CD4-positive, alpha-beta T cell (primary cell): ENCODE data around the gene ZNF273. TPM values are rescaled to one million over a fixed set of nuclear protein-coding genes. Genes with fewer than 3 reads are reported as not detected.
"Not testable (repeated sequence)": the region's sequence is repeated elsewhere in the genome, so short reads cannot be mapped to it uniquely, and the experiment has no call there.

Experiments used
- ATAC-seq: fragments of 200-7000 bp; cut with Tn5 transposase; one replicate; pipeline ENCODE4 v1.10.0; 2022; ENCODE audit warnings: mild to moderate bottlenecking; ENCODE audit not compliant: poor library complexity
- CTCF ChIA-PET: fragments of 350-600 bp; sonication (Branson Sonifier 250); formaldehyde crosslinking; loops from one replicate; lab custom pipeline; 2021; ENCODE audit warnings: antibody characterized with exemption, inconsistent platforms; lab: Charles Lee
- POLR2A ChIA-PET: fragments of 350-600 bp; sonication (Branson Sonifier 250); formaldehyde crosslinking; loops from one replicate; lab custom pipeline; 2021; ENCODE audit warnings: antibody characterized with exemption, inconsistent platforms; lab: Charles Lee
- DNase-seq, 14 experiments: peaks; one replicate each; pipeline ENCODE4 v3.0.0-alpha.2; 2013 to 2020; ENCODE audit warnings: mixed read lengths in 2 of 14
- H3K27ac ChIP-seq, 2 donors: one replicate each; pipeline versions ENCODE4 v1.5.1 to v1.7.0; 2013; ENCODE audit warnings: low read length in 2 of 2, low read depth in 1 of 2, mild to moderate bottlenecking in 1 of 2
- H3K27me3 ChIP-seq, 2 experiments: 1 replicate in 1 of 2; 2 replicates in 1 of 2; pipeline versions ENCODE4 v1.6.1 to v1.7.0; 2013; ENCODE audit warnings: low read length in 2 of 2, control low read depth in 1 of 2, mild to moderate bottlenecking in 1 of 2, moderate library complexity in 1 of 2; ENCODE audit not compliant: insufficient read depth in 2 of 2, control insufficient read depth in 1 of 2
- H3K36me3 ChIP-seq: one replicate; pipeline ENCODE4 v1.6.1; 2013; ENCODE audit warnings: low read length, control low read depth; ENCODE audit not compliant: insufficient read depth
- H3K4me1 ChIP-seq: one replicate; pipeline ENCODE4 v1.6.1; 2013; ENCODE audit warnings: low read length, control low read depth; ENCODE audit not compliant: insufficient read depth
- H3K4me3 ChIP-seq: one replicate; pipeline ENCODE4 v1.5.1; 2013; ENCODE audit warnings: mild to moderate bottlenecking, low read length, moderate library complexity
- H3K9me3 ChIP-seq, 2 experiments: 1 replicate in 1 of 2; 2 replicates in 1 of 2; pipeline versions ENCODE4 v1.6.1 to v1.7.0; 2013; ENCODE audit warnings: low read length in 2 of 2, mild to moderate bottlenecking in 2 of 2, control low read depth in 1 of 2, moderate library complexity in 1 of 2; ENCODE audit not compliant: control insufficient read depth in 1 of 2, insufficient read depth in 1 of 2
- H3K27ac Mint-ChIP-seq: one replicate; pipeline ENCODE4 v1.8.0; 2020; ENCODE audit warnings: mixed read lengths
- H3K27me3 Mint-ChIP-seq: one replicate; pipeline ENCODE4 v1.8.0; 2021; ENCODE audit warnings: mixed read lengths
- H3K36me3 Mint-ChIP-seq: one replicate; pipeline ENCODE4 v1.8.0; 2021; ENCODE audit warnings: low read depth, mixed read lengths
- H3K4me1 Mint-ChIP-seq: one replicate; pipeline ENCODE4 v1.8.0; 2021; ENCODE audit warnings: low read depth, mixed read lengths
- H3K4me3 Mint-ChIP-seq: one replicate; pipeline ENCODE4 v1.8.0; 2020; ENCODE audit warnings: mild to moderate bottlenecking, mixed read lengths
- H3K9me3 Mint-ChIP-seq: one replicate; pipeline ENCODE4 v1.8.0; 2020; ENCODE audit warnings: mixed read lengths
- intact Hi-C, 2 experiments: fragments of 100-400 bp; cut with DNase I in 1 of 2; cut with micrococcal nuclease in 1 of 2; formaldehyde crosslinking; loops; one replicate each; pipeline versions ENCODE4 v1.15.1 to v1.9.0; 2023 to 2025; cut with DNase I, micrococcal nuclease
- total RNA-seq, 174 experiments: library from RNA in 2 of 174; stranded (reverse) in 2 of 174; gene quantifications; one replicate each; pipeline ENCODE4 v1.2.3 and lab custom pipeline; 2021 to 2026
- TF ChIP-seq, protein P1 (sequence below): fragments of 200-600 bp; IDR thresholded peaks from one replicate; pipeline ENCODE4 v1.8.0; 2022; ENCODE audit warnings: antibody characterized with exemption, mild to moderate bottlenecking

ZNF273 gene
- total RNA-seq, 2 experiments from 2014 or later = 6.8 TPM

DNA sequence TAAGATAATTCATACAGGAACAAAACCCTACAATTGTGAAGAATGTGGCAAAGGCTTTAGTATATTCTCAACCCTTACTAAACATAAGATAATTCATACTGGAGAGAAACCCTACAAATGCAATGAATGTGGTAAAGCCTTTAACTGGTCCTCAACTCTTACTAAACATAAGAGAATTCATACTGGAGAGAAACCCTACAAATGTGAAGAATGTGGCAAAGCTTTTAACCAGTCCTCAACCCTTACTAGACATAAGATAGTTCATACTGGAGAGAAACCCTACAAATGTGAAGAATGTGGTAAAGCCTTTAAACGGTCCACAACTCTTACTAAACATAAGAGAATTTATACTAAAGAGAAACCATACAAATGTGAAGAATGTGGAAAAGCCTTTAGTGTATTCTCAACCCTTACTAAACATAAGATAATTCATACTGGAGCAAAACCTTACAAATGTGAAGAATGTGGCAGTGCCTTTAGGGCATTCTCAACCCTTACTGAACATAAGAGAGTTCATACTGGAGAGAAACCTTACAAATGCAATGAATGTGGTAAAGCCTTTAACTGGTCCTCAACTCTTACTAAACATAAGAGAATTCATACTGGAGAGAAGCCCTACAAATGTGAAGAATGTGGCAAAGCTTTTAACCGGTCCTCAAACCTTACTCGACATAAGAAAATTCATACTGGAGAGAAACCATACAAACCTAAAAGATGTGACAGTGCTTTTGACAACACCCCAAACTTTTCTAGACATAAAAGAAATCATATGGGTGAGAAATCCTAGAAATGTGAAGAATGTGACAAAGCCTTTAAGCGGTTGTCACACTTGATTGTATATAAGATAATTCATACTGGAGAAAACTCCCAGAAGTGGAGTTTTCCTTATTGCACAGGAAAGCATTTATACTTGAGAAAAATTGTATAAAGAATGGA lies 25.4 kb downstream of the ZNF273 start:
- ATAC-seq, intact Hi-C loops, DNase-seq, H3K4me3 ChIP-seq, H3K27ac Mint-ChIP-seq, H3K4me3 Mint-ChIP-seq, POLR2A ChIA-PET, H3K4me1 Mint-ChIP-seq, CTCF ChIA-PET, H3K27me3 Mint-ChIP-seq, H3K27ac ChIP-seq, H3K27me3 ChIP-seq, H3K4me1 ChIP-seq: not testable (repeated sequence)
- Mint-ChIP-seq H3K36me3 (peaks cover 74% of the 10 kb centered on the region), H3K9me3 (peaks cover 14% of the 10 kb centered on the region)
- Histone ChIP-seq H3K36me3 (peaks cover 25% of the 10 kb centered on the region), H3K9me3 (peaks cover 32 to 62% of the 10 kb centered on the region in 2 experiments)

DNA sequence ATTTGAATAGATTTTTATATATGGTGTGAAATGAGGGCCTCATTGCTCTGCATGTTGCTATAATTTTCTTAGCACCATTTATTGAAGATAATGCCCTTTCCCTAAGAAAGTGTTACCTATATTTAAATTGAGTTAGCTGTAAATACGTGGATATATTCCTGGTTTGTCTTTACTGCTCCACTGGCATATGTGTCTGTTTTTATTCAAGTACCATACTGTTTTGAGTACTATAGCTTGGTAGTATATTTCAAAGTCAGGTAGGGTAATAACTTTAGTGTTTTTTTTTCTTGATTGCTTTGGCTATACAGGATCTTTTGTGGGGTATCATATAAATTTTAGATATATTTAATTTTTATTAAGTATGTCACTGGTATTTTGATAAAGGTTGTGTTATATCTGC lies 31.4 kb downstream of the ZNF273 start:
- DNase-seq (no peak), ATAC-seq (no peak)
- Histone ChIP-seq H3K27me3 (no peaks in the 10 kb centered on the region), H3K4me3 (no peak overlapping the region), H3K27ac (no peak overlapping the region), H3K36me3 (no peaks in the 10 kb centered on the region), H3K9me3 (peaks cover 17 to 38% of the 10 kb centered on the region in 2 experiments), H3K4me1 (no peaks in the 10 kb centered on the region)
- Mint-ChIP-seq H3K4me3 (no peak overlapping the region), H3K9me3 (peaks cover 4% of the 10 kb centered on the region), H3K36me3 (peaks cover 24% of the 10 kb centered on the region), H3K27me3 (no peaks in the 10 kb centered on the region), H3K27ac (no peak overlapping the region), H3K4me1 (no peaks in the 10 kb centered on the region)
- TF ChIP-seq, protein P1, sequence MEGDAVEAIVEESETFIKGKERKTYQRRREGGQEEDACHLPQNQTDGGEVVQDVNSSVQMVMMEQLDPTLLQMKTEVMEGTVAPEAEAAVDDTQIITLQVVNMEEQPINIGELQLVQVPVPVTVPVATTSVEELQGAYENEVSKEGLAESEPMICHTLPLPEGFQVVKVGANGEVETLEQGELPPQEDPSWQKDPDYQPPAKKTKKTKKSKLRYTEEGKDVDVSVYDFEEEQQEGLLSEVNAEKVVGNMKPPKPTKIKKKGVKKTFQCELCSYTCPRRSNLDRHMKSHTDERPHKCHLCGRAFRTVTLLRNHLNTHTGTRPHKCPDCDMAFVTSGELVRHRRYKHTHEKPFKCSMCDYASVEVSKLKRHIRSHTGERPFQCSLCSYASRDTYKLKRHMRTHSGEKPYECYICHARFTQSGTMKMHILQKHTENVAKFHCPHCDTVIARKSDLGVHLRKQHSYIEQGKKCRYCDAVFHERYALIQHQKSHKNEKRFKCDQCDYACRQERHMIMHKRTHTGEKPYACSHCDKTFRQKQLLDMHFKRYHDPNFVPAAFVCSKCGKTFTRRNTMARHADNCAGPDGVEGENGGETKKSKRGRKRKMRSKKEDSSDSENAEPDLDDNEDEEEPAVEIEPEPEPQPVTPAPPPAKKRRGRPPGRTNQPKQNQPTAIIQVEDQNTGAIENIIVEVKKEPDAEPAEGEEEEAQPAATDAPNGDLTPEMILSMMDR = no peak
- intact Hi-C loops = no loop called here
- ChIA-PET CTCF (no interaction called here), POLR2A (no interaction called here)

DNA sequence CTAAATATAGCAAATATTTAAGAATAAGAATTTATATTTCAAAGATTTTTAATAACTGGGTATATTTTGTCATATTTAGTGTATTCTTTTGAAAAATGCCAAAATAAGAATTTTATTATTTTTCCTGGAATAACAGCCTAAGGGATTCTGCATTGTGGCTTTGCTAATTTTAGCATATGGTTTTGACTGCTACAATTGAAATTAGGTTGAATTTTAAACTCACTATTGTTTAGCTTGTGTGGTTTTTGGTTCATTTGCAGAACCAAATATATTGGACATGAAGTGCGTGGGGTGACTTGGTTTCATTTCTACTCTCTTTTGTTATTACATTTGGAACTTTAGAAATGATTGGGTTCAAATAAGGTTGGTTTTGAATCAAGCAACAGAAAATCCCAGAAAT lies 35.5 kb downstream of the ZNF273 start:
- Mint-ChIP-seq H3K27ac (no peak overlapping the region), H3K27me3 (no peaks in the 10 kb centered on the region), H3K36me3 (peaks cover 10% of the 10 kb centered on the region), H3K4me1 (no peaks in the 10 kb centered on the region), H3K9me3 (peaks cover 2% of the 10 kb centered on the region), H3K4me3 (no peak overlapping the region)
- ATAC-seq (no peak), DNase-seq (no peak)
- CTCF ChIA-PET = no interaction called here
- TF ChIP-seq, protein P1 = no peak
- no peaks in the 10 kb centered on the region for H3K4me1 ChIP-seq
- H3K36me3 ChIP-seq = no peaks in the 10 kb centered on the region
- H3K27me3 ChIP-seq = peaks cover 0 to 11% of the 10 kb centered on the region in 2 experiments
- H3K27ac ChIP-seq = no peak overlapping the region
- peaks cover 16 to 21% of the 10 kb centered on the region in 2 experiments for H3K9me3 ChIP-seq
- no peak overlapping the region for H3K4me3 ChIP-seq
- intact Hi-C loops = no loop called here
- POLR2A ChIA-PET = no interaction called here

DNA sequence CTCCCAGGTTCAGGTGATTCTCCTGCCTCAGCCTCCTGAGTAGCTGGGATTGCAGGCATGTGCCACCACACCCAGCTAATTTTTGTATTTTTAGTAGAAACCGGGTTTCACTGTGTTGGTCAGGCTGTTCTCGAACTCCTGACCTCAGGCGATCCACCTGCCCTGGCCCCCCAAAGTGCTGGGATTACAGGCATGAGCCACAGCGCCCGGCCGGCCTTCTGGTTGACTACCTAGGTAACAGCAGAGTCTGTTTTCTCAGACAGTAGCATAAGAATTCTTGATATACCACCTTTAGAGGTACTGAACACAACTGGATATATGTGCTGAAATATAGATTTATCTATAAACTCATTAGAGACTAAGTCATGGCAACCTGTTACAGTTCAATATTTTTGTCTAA lies 36.9 kb downstream of the ZNF273 start:
- POLR2A ChIA-PET, H3K4me1 ChIP-seq, H3K4me1 Mint-ChIP-seq, CTCF ChIA-PET, H3K36me3 ChIP-seq, H3K27ac Mint-ChIP-seq, H3K9me3 Mint-ChIP-seq, H3K4me3 Mint-ChIP-seq, H3K27ac ChIP-seq, DNase-seq, intact Hi-C loops, ATAC-seq, H3K4me3 ChIP-seq: not testable (repeated sequence)
- Histone ChIP-seq H3K9me3 (peaks cover 9 to 16% of the 10 kb centered on the region in 2 experiments), H3K27me3 (peaks cover 7 to 13% of the 10 kb centered on the region in 2 experiments)
- peaks cover 11% of the 10 kb centered on the region for H3K27me3 Mint-ChIP-seq
- H3K36me3 Mint-ChIP-seq = peaks cover 10% of the 10 kb centered on the region

DNA sequence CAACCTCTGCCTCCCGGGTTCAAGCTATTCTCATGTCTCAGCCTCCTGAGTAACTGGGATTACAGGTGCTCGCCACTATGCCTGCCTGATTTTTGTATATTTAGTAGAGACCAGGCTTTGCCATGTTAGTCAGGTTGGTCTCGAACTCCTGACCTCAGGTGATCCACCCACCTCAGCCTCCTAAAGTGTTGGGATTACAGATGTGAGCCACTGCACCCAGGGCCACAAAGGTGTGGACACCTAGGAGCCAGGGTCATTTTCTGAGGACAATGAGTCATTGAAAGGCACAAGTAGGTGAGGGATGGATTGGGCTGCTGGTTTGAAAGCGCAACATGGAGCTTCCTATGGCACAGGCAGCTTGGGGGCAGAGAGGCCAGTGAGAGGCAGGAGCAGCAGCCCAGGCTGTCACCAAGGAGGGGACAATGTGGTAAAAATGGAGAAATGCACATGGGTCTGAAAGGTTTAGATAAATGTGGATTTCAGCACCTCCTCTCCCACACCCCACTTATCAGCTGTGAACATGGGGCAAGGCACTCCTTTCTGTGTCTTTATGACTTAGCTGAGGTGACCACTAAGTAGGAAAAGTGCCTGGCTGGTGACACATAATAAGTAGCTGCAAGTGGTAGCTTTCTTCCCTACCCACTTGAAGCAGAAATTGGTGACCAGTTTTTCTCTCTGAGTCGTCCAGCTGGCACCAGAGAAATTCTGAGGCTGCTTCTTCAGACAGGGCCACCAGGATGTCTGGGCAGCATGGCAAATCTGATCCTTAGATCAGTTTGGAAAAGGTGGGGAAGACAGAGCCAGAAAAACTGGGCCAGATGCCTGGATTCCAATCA lies 41.8 kb downstream of the ZNF273 start:
- intact Hi-C loops, H3K4me1 Mint-ChIP-seq, ATAC-seq, H3K27ac ChIP-seq, H3K4me3 Mint-ChIP-seq, H3K9me3 Mint-ChIP-seq, H3K27ac Mint-ChIP-seq, CTCF ChIA-PET, POLR2A ChIA-PET, H3K4me3 ChIP-seq, H3K36me3 ChIP-seq, H3K36me3 Mint-ChIP-seq, DNase-seq: not testable (repeated sequence)
- H3K4me1 ChIP-seq = peaks cover 13% of the 10 kb centered on the region
- peaks cover 51% of the 10 kb centered on the region for H3K27me3 Mint-ChIP-seq
- peaks cover 0 to 26% of the 10 kb centered on the region in 2 experiments for H3K9me3 ChIP-seq
- H3K27me3 ChIP-seq = peaks cover 38 to 54% of the 10 kb centered on the region in 2 experiments
